NCI-H446 (cell line): ENCODE data around the gene CINP.

Source experiments
- DNase-seq, 2 experiments: peaks; one replicate each; lab custom pipeline; 2025; lab: John Stamatoyannopoulos, UW

The CINP gene

GRCh38 chr14:102362545-102363181 lies at the start of gene CINP, which contains the start of gene TECPR2:
Gene CINP, minus strand, starts transcription at chr14:102362890. Its CDS starts 39 bp downstream, at chr14:102362851.
Gene TECPR2, plus strand, starts transcription at chr14:102362941. Its CDS starts 13,781 bp downstream, at chr14:102376722.
- peak; percentile 93 to 98 for DNase-seq

GRCh38 chr14:102408724-102409123 lies 46.0 kb upstream of the CINP start:
- DNase-seq: no peak

DNA sequence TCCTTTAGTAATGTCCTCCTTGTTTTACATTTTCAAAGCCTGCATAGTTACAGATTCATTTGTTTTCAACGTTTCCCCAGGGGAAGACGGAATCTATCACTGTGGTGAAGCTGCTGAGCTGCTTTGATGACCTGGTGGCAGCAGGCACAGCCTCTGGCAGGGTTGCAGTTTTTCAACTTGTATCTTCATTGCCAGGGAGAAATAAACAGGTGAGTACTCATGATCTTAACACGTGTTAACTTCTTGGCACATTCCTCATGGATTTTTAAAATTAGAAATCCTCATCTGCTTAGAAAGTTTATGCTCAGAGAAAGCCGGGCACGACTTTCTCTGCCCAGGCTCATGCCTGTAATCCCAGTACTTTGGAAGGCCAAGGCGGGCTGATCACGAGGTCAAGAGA lies 44.6 kb upstream of the CINP start:
- no peak for DNase-seq

- no peak for DNase-seq
These were observed 40.3 kb upstream of the CINP start for GRCh38 chr14:102403028-102403427.

DNA sequence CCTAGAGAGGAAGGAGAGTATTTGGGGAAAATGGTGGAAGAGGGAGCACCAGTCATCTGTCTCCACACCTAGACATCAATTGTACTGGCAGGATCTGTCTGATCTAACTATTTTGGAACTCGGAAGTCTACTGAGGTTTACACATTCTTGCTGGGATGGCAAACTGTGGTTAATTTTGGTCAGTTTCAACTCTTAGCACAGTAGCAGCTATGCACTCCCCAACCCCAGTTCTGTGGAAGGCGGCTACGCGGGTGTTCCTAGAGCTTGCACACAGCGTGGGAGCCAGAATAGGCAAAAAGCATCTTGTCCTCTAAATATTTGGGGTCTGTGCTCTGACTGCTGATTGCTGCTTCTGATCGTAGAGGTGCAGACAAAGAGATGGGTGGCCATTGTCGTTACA lies 33.8 kb upstream of the CINP start:
- DNase-seq: no peak

GRCh38 chr14:102394717-102395375 lies 32.2 kb upstream of the CINP start:
- no peak for DNase-seq

DNA sequence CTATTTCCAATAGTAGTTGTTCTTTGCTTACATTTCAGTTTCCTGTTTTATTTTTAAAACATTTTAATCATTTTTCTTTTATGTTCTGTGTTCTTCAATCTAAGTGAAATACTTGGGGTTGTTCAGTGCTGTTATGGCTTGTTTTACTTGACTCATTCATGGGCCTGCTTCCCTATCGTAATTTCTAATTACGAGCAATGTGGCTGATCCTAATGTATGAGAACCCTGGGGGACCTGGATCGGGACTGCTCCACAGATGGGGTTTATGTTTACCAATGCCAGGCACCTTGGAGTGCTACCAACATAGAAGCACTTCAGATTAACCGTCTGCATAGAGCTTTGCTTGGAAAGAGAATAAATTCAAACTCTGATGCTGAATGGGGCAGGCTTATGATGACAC lies 29.8 kb upstream of the CINP start:
- DNase-seq: peak; percentile 94 to 95

DNA sequence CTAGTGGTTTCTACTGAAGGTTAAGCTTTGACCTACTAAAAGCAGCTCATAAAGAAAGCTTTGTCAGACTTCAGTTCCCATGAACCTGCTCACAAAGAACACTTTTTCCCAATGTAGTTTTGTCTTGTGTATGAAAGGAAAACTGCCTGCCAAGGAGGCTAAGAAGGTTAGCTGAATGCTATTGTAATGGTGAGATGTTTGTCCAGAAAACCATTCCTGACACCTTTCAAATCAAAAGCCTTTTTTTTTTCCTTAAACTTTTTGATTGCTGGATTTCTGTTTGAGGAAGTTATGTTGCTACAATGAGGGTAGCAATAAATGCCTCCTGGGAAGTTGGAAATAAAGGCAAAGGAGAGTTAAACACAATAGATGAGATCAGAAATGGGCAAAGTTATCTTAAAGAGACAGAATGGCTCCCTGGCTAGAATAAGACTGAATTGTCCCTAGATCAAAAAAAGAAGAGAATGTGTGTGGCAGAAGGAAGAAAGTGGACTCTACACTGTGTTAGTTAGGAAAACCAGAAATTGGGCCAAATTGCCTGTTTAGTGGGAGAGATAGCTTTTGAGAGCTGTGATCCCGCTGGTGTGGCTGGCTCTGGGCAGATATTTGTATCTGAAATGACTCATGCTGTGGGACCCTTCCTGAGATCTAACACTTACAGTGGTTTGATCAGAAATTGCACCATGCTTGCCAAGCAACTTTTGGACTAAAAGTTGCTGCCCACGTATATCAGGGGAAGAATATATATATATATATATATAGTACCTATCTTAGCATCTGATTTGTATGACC lies 27.6 kb upstream of the CINP start:
- DNase-seq: peak in 1 of 2 experiments; percentile 55

DNA sequence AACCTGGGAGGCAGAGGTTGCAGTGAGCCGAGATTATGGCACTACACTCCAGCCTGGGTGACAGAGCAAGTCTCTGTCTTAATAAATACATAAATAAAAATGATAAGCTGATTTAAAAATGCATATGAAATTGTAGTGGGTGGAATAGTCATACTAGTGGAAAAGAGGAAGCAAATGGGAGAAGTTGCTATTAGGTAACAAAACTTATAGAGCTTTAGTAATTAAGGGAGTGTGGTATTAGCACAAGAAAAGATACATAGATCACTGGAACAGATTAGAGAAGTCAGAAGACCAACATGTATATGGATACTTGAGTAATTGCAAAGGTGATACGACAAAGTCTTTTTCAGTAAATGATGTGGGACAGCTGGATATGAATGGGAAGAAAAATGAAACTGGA lies 26.6 kb upstream of the CINP start:
- DNase-seq: no peak

- DNase-seq: no peak
These were observed 24.4 kb upstream of the CINP start for GRCh38 chr14:102387086-102387485.

DNA sequence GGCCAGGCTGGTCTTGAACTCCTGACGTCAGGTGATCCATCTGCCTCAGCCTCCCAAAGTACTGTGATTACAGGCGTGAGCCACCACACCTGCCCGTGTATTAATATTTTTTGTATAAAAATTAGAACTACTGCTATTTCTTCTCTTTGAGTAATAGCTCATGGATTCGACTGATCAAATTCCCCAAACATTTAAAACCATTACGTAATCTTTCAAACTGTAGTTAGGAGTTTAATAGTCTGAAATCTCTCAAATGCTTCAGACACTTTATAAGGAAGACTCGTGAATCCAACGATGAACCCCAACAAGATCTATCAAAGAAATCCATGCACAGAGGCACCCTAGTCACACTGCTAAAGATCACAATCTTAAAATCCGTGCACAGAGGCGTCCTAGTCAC lies 16.1 kb upstream of the CINP start:
- DNase-seq: no peak

DNA sequence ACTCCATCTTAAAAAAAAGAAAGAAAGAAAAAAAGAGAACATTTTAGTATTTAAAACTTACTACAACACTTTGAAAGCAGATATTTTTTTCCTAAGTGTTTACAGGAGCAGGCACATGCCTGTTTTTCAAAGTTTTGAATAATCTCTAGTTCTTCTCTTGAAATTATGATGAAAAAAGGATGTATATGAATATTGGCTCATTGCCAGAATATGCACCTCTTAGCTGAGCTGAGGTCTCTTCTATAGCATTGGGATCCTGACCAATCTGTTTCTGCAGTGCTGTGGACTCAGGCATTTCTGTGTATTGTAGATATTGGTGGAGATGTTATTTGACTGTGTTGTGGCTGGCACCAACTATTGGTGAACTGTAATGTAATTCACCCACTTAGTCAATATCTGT lies 15.0 kb upstream of the CINP start:
- no peak for DNase-seq

GRCh38 chr14:102375119-102375518 lies 12.4 kb upstream of the CINP start:
- DNase-seq: no peak

DNA sequence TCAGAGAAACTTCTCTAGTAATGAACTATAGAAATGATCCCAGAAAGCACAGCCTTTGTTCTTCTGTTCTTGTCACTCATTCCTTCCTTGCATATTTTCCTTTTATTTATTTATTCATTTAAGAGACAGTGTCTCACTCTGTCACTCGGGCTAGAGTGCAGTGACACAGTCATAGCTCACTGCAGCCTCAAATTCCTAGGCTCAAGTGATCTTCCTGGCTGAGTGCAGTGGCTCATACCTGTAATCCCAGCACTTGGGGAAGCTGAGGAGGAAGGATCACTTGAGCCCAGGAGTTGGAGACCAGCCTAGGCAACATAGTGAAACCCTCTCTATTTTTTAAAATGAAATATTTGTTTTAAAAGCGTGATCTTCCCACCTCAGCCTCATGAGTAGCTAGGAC lies 11.6 kb upstream of the CINP start:
- no peak for DNase-seq

- DNase-seq: no peak
These were observed 10.4 kb upstream of the CINP start for GRCh38 chr14:102373110-102373509.

GRCh38 chr14:102371361-102371760 lies 8.7 kb upstream of the CINP start:
- no peak for DNase-seq

GRCh38 chr14:102370305-102370809 lies 7.7 kb upstream of the CINP start:
- no peak for DNase-seq

DNA sequence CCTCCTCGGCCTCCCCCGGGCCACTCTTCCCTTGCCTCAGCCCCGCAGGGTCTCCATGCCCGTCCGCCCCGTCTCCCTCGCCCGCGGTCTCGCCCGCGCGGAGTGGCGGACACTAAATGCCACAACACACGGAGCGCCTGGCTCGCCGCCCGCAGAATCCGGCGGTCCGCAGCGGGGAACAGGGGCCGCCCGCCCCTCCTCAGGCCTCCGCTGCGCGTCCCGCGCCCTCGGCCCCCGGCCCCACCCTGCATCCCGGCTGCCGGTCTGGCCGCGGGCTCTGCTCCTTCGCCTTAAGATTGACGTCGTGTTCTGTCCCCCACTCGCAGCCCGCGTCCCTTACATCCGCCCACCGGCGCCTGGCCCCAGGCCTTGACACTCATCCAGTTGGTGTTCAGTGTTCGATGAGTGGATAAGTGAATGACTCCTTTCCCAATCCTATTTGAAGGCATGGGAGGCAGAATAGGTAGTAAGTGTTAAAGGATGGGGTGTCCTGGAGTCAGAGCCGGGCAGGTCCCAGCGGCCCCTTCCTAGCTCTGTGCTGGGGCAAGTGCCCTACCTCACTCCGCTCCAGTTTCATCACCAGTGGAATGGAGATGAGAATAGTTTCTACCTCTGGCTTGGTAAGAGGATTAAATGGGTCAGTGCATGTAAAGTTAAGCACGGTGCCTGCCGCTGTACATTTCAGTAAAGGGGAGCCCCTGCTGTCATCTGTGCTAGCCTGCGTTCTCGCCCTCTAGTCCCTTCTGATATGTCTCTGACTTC lies 673 bp upstream of the CINP start:
- DNase-seq: no peak

DNA sequence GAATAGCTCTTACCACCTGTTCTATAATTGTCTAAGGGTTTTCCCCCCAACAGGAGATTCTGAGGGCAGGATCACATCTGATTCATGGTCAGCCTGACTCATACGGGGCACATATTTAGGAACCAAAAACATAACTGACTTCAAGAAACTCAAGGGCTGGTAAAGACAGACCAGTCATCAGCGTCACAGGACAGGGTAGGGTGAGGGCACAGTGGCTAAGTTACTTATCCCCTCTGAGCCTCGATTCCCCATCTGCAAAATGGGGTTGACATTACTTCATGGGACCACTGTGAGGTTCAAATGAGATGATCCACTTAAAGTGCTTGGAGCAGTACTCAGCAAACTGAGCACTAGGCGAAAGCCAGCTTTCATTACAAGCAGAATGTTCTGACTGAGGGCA lies 606 bp downstream of the CINP start:
- no peak for DNase-seq

- no peak for DNase-seq
These were observed 2.3 kb downstream of the CINP start for GRCh38 chr14:102360388-102360787.

GRCh38 chr14:102359341-102359740 lies 3.3 kb downstream of the CINP start:
- DNase-seq: no peak

DNA sequence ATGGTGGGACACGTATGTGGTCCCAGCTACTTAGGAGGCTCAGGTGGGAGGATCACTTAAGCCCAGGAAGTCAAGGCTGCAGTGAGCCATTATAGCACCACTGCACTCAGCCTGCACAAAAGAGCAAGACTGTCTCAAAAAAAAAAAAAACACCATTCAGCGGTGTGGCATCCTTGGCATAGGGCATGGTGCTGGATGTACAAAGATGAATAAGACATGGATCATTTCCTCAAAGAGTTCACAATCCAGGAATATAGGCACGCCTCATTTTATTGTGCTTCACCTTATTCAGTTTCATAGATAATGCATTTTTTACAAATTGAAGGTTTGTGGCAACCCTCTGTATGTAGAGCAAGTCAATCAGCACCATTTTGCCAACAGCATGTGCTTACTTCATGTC lies 6.4 kb downstream of the CINP start:
- no peak for DNase-seq
